LHCN-M2 (cell line): ENCODE data around the gene ZNF302. TPM values are rescaled to one million over a fixed set of nuclear protein-coding genes. Genes with fewer than 3 reads are reported as not detected.
"Not testable (repeated sequence)": the region's sequence is repeated elsewhere in the genome, so short reads cannot be mapped to it uniquely, and the experiment has no call there.

Source experiments
- DNase-seq: peaks from one replicate; pipeline ENCODE4 v3.0.0-alpha.2; 2012; ENCODE audit warnings: low read depth
- total RNA-seq: library from RNA; depleted of rRNA; stranded (reverse); fragments of >200 nt; gene quantifications from 2 replicates; pipeline ENCODE4 v1.2.3, GENCODE V29; 2014

Gene ZNF302
- total RNA-seq, 1 experiment from 2014 or later: 27.5 TPM

DNA sequence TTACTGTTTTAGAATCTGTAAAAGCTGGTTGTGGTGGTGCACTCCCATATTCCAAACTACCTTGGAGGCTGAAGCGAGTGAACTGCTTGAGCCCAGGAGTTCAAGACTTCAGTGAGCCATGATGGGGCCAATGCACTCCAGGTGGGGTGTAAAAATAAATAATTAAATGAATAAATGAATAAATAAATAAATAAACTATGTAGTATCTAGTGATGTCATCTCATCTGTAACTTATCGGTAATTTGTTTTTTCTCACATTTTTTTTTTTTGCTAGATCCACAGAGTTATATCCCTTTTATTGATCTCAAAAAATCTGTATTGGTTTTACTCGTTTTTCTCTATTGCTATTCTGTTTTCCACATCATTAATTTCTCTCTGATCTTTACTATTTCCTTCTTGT, 5.5 kb upstream of the ZNF302 start:
- DNase-seq: no peak

DNA sequence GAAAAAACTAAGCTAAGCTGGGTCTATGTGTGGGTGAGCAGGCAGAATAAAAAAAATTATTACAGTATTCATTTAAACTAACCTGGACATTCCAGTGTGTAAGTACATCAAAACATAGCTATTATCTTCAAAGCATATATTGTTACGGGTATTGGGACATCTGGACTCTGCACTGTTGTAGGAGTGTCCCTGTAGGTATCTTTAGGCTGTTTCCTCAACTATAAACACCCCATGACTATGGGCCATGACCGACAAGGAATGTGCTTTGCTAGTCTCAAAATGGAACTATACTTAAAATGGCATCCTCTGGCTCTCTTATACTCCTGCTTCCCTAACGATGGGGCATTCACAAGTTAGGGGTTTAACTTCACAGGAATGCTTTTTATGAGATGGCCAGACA, 3.9 kb upstream of the ZNF302 start:
- no peak for DNase-seq

GRCh38 chr19:34675250-34675649, 2.2 kb upstream of the ZNF302 start:
- DNase-seq: no peak

GRCh38 chr19:34675919-34676318, 1.6 kb upstream of the ZNF302 start:
- no peak for DNase-seq

DNA sequence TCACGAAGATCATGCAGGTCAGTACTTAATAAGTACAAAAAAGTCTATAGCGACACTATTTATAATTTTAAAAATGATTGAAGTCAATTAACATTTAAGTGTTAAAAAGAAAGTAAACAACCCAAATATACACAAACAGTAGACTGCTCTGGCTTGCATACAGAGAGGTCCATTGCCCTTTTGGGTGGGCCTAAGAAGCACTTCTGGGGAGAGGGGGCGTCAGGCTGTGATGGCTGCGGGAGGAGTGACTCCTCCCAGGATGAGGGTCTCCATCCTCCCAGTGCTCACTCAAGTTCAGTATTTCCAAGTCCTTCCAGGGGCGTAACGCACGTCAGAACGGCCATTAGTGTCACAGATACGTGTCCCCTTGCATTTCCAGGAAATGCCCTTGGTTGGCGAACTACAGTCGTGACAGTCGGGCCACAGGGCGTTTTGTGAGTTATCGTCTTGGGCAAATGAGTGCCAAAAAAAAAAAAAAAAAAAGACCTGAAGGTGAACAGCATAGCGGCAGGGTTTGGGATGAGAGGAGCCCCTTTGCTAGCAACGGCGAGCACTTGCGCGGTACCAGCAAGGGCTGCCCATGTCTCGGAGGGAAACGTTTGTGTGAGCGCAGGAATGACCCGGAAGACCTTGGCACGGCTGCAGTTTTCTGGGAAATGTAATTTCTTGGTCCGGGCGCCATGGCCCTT, 637 bp upstream of the ZNF302 start, which contains the start of gene SCGB2B2:
Gene SCGB2B2, minus strand, starts transcription at position 463 of the 689 bp plus-strand sequence. CDS start 82,596 bp downstream, outside the sequence.
- peak; percentile 86 for DNase-seq

GRCh38 chr19:34678085-34678412, 571 bp downstream of the ZNF302 start:
- no peak for DNase-seq

GRCh38 chr19:34678421-34678820, 943 bp downstream of the ZNF302 start:
- no peak for DNase-seq

GRCh38 chr19:34681478-34681877, 4.0 kb downstream of the ZNF302 start:
- DNase-seq: no peak

GRCh38 chr19:34685266-34685665, 7.8 kb downstream of the ZNF302 start:
- not testable (repeated sequence) for DNase-seq

DNA sequence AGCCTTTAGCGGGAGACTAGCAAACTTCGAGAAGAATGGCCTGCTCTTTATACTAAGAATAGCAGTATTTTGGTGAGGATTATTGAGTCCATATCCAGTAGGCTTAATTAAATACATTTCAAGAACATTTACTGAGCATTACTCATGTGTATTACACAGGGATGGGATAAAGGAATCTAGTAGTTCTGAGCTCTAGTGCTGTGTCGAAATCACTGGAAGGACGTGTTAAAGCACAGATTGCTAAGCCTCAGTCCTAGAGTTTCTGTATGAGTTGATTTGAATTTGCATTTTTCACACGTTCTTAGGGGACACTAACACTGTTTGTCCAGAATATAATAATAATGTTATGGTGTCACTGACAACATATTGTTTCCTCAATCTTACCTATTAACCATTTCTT, 9.0 kb downstream of the ZNF302 start:
- no peak for DNase-seq

- no peak for DNase-seq
Measured at GRCh38 chr19:34687348-34687747, 9.9 kb downstream of the ZNF302 start.

GRCh38 chr19:34688592-34688991, 11.1 kb downstream of the ZNF302 start:
- DNase-seq: no peak

DNA sequence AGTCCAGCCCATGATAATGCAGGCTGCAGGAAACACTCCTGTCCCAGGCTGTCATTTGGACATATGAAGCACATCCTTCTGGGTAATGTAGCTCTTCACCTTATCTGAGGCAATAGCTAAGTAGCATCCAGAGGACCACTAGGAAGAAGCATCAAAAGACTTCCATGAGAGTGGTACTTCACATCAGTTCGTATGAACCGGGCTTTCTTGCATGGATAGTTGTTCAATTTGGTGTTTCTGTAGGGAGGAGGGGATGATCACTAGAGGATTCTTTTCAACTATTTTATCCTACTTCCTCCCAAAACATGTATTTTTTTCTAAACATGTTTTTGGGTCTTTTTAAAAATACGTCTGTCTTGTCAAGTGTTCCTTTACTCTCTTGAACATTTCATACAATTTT, 12.9 kb downstream of the ZNF302 start:
- no peak for DNase-seq

GRCh38 chr19:34692549-34692948, 15.1 kb downstream of the ZNF302 start:
- DNase-seq: no peak

DNA sequence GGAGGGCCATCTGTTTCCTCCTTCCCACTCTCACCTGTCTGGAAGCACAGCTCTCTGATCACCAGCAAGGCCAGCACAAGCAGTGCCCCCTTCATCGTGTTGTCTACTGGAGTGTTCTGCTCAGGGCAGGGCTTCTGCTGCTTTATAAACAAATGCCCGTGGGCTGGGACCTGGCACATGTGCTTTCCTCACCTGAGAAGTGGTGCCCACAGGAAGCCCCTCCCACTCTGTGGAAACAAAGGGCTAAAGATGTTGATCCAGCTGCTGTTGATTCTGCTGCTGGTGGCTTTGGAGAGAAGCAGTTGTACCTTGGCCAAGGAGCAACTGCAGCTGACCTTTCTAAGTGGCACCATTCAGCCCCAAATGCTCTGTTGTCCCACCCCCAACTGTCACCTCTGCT, 30.2 kb downstream of the ZNF302 start:
- no peak for DNase-seq

DNA sequence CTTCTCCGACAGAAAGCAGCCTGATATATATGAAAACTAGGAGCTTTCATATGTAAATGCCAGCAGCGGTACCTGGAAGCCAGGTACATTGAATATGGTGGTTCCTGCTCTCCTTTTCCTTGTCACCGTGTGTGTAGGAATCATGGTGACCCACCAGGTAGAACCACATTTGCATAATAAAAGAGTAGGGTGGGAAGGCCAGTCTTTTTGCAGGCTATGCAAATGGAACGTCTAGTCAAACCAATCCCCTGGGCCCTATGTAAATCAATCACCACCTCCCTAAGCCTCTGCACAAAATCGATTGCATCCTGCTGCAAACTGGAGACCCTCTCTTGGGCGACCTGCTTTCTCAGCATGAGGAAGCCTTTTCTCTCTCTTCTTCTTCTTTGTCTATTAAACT, 34.4 kb downstream of the ZNF302 start:
- DNase-seq: no peak

GRCh38 chr19:34712395-34713261, 35.1 kb downstream of the ZNF302 start:
- DNase-seq: peak; percentile 73

GRCh38 chr19:34713262-34713637, 35.8 kb downstream of the ZNF302 start:
- DNase-seq: no peak

DNA sequence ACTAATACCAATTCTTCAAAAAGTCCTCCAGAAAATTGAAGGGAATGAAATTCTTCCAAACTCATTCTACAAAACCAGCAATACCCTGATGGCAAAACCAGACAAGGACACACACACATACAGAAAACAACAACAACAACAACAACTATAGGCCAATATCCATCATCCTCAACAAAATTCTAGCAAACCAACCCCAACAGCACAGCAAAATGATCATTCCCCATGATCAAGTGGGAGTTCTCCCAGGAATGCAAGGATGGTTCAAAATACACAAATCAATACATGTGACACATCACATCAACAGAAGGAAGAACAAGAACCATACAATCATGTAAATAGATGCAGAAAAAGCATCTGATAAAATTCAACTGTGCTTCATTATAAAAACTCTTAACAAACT, 37.9 kb downstream of the ZNF302 start:
- no peak for DNase-seq

DNA sequence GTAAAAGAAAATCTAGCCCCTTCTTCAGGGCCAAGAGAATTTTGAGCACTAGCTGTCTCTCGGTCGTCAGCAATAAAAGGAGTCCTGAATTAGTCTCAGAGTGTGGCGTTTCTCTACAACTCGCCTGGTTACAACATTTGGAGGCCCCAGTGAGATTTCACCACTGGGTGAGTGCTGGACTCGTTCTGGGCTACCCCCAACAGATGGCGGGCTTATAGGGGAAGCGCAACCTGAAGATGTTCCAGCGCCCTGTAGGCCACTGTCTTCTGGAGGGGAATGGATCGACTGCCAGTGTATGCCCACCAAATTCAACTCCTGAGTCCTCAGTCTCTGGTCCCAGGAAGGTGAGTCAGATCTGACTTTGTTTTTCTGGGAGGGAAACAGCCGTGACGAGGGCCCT, 44.9 kb downstream of the ZNF302 start:
- DNase-seq: no peak

DNA sequence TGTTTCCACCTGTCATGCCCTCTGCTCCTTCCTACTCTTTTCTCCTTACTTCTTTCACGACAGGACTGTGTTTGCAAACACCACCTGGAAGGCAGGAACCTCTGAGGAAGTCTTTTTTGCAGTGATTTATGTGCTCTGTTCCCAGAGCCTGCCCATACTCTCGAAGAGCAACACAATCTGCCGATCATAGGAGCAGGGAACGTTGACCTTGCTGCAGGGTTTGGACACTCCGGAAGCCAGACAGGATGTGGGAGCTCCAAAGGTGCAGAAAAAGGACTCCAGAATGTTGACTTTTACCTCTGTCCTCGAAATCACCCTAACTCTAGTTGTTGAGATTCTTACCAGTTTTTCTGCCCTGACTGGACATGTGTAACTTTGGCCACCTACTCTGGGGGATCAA, 47.9 kb downstream of the ZNF302 start:
- no peak for DNase-seq

GRCh38 chr19:34731019-34731829, 53.7 kb downstream of the ZNF302 start:
- no peak for DNase-seq
